Measurements from ENCODE around the gene SPRTN. TPM values are rescaled to one million over a fixed set of nuclear protein-coding genes. Genes with fewer than 3 reads are reported as not detected.

The SPRTN gene
- total RNA-seq, 2 experiments from 2014 or later = 14.4 to 17.5 TPM

DNA sequence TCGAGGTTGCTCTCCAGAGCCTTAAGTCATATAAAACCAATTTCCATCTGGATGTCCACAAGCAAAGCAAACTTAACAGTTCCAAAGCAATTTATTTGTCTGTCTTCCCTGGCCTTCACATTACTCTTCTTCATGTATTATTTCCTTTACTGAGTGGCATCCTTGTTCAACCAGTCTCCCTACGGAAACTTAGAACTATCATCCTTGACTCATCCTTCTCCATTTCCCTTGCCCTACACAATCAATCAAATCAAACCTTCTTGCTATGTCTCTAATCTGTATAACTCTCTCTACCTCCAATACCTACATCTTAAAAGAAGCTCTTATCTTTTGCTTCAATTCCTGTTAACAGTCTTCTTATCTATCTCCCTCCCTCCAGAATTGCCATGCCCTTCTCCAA lies 58.5 kb downstream of the SPRTN start:
- POLR2A ChIA-PET = interaction anchor here (0.5 kb wide), 1 partner anchor 1764 kb away, joined by 3 read pairs; no protein-coding TSS in a partner anchor
- ATAC-seq (no peak), DNase-seq (no peak)
- H3K4me3 Mint-ChIP-seq = no peak overlapping the region
- CTCF ChIA-PET = no interaction called here
- H3K27me3 Mint-ChIP-seq (ENCODE audit: low read depth) = no peaks in the 10 kb centered on the region
- peaks cover 6% of the 10 kb centered on the region for H3K4me1 Mint-ChIP-seq (ENCODE audit: low read depth)
- H3K36me3 Mint-ChIP-seq (ENCODE audit: low read depth) = peaks cover 10% of the 10 kb centered on the region
- H3K9me3 Mint-ChIP-seq (ENCODE audit: insufficient read depth) = no peaks in the 10 kb centered on the region
- H3K27ac Mint-ChIP-seq = no peak overlapping the region

DNA sequence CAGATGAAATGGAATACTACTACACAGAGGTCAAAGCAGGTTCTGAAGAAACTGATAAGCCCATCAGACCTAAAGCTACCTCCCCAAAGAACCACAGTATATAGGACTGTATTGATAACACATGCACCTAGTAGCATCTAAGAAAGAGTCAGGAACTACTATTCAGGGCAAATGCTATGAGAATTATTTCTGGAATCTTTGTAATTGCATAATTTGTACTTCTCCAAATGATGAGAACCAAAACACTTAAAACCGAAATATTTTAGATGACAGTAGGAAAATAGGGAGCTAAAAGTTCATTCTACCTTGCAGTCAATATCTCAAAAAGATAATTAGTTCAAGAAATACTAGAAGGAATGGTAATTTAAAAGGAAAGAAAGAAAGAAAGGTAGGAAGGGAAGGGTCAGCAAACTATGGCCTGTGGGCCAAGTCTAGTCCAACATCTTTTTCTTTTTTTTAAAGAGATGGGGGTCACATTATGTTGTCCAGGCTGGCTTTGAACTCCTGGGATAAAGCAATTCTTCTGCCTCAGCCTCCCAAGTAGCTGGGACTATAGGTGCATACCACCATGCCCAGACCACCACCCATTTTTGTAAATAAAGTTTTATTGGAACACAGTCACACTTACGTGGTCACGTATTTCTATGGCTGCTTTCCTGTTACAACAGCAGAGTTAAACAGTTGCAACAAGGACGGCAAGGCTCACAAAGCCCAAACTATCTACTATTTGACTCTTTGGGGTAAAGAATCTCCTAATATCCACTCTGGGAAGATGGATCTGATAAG lies 60.0 kb downstream of the SPRTN start:
- Mint-ChIP-seq H3K27ac (no peak overlapping the region), H3K27me3 (ENCODE audit: low read depth) (no peaks in the 10 kb centered on the region), H3K4me3 (no peak overlapping the region), H3K4me1 (ENCODE audit: low read depth) (peaks cover 6% of the 10 kb centered on the region), H3K9me3 (ENCODE audit: insufficient read depth) (no peaks in the 10 kb centered on the region), H3K36me3 (ENCODE audit: low read depth) (peaks cover 7% of the 10 kb centered on the region)
- ChIA-PET POLR2A (no interaction called here), CTCF (no interaction called here)
- ATAC-seq = no peak
- DNase-seq = no peak

DNA sequence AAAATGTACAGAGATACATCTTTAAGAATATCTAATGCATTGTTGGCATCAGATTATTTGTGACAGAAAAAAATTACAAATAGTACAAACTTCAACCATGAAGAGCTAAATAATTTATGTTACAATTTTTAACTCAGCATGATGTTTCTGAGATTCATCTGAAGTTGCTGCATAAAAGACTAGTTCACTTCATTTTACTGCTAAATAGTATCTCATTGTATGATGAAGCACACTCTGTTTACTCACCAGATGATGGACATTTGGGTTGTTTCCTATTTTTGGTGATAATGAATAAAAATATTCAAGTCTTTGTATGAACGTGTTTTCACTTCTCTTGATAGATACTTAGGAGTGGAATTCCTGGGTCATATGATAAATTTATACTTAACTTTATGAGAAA lies 63.4 kb downstream of the SPRTN start:
- H3K4me3 Mint-ChIP-seq = no peak overlapping the region
- H3K4me1 Mint-ChIP-seq (ENCODE audit: low read depth) = peaks cover 2% of the 10 kb centered on the region
- no peak for DNase-seq
- H3K27ac Mint-ChIP-seq = no peak overlapping the region
- ChIA-PET POLR2A (no interaction called here), CTCF (interaction anchor here (1.4 to 2.0 kb wide), 3 partner anchors 9 to 189 kb away, joined by 4 to 5 read pairs (median 4); no protein-coding TSS in a partner anchor)
- no peaks in the 10 kb centered on the region for H3K27me3 Mint-ChIP-seq (ENCODE audit: low read depth)
- ATAC-seq = no peak
- no peaks in the 10 kb centered on the region for H3K9me3 Mint-ChIP-seq (ENCODE audit: insufficient read depth)
- peaks cover 15% of the 10 kb centered on the region for H3K36me3 Mint-ChIP-seq (ENCODE audit: low read depth)

DNA sequence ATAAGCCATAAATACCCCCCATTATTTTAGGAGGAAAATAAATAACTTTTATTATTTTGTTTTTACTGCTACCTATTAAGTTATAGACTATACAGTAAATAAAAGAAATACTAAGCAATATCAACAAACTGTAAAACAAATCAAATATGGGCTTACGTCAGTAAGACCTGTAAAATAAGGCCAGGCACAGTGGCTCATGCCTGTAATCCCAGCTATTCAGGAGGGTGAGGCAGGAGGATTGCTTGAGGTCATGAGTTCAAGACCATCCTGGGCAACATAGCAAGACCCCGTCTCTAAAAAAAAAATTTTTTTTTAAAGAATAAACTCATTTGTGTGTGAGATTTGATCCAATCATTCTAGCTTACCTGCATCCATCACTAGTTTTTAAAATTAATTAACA lies 66.2 kb downstream of the SPRTN start:
- ATAC-seq (no peak), DNase-seq (no peak)
- Mint-ChIP-seq H3K36me3 (ENCODE audit: low read depth) (peaks cover 14% of the 10 kb centered on the region), H3K27me3 (ENCODE audit: low read depth) (no peaks in the 10 kb centered on the region), H3K9me3 (ENCODE audit: insufficient read depth) (no peaks in the 10 kb centered on the region), H3K4me1 (ENCODE audit: low read depth) (peaks cover 2% of the 10 kb centered on the region), H3K4me3 (no peak overlapping the region), H3K27ac (no peak overlapping the region)
- CTCF ChIA-PET = no interaction called here
- POLR2A ChIA-PET = no interaction called here

Other genes starting within 250 kb of the SPRTN start
- not detected for gene TRIM67, start 176.2 kb upstream of the SPRTN start, total RNA-seq
- 10 to 100 TPM; 35.7 to 37.9 TPM for gene GNPAT, start 97.1 kb upstream of the SPRTN start, total RNA-seq
- 10 to 100 TPM; 18.2 to 18.4 TPM for gene EXOC8, start 441 bp upstream of the SPRTN start, total RNA-seq
- gene EGLN1, start 84.0 kb downstream of the SPRTN start, total RNA-seq = 10 to 100 TPM; 30.5 to 32.6 TPM
- 10 to 100 TPM; 37.2 to 42.7 TPM for gene TSNAX, start 190.4 kb downstream of the SPRTN start, total RNA-seq

All from activated CD8-positive, alpha-beta T cell treated with anti-CD3 and anti-CD28 coated beads, Interleukin-2, amount 10 ng/mL, durations not matched to agents 7 days and 5 days (primary cell).